D341Med (cell line): ENCODE measurements around the gene ZFR2.

Experiments used
- DNase-seq: peaks from one replicate; pipeline ENCODE4 v3.0.0; 2012; ENCODE audit warnings: low spot score

Gene ZFR2

GRCh38 chr19:3785938-3786824 lies 82.7 kb downstream of the ZFR2 start, which contains the start of gene MATK:
TSS of gene MATK (minus strand) at chr19:3786381. CDS start at chr19:3785135, 1,246 bp downstream.
- DNase-seq: peak; percentile 91

- peak; percentile 60 for DNase-seq
Measured at GRCh38 chr19:3785451-3785937, 83.3 kb downstream of the ZFR2 start.

- DNase-seq: peak; percentile 43
Measured at GRCh38 chr19:3784607-3785450, 84.0 kb downstream of the ZFR2 start.

GRCh38 chr19:3783660-3784584 lies 84.9 kb downstream of the ZFR2 start:
- peak; percentile 63 for DNase-seq

GRCh38 chr19:3782903-3783302 lies 85.9 kb downstream of the ZFR2 start:
- DNase-seq: no peak

- DNase-seq: no peak
Measured at GRCh38 chr19:3782330-3782729, 86.5 kb downstream of the ZFR2 start.

GRCh38 chr19:3781603-3782002 lies 87.2 kb downstream of the ZFR2 start:
- no peak for DNase-seq

GRCh38 chr19:3780786-3781304 lies 88.0 kb downstream of the ZFR2 start:
- no peak for DNase-seq

- DNase-seq: peak; percentile 40
Measured at GRCh38 chr19:3778899-3779723, 89.7 kb downstream of the ZFR2 start.

GRCh38 chr19:3778104-3778867 lies 90.6 kb downstream of the ZFR2 start:
- no peak for DNase-seq

GRCh38 chr19:3776479-3777040 lies 92.3 kb downstream of the ZFR2 start:
- DNase-seq: no peak

- DNase-seq: no peak
Measured at GRCh38 chr19:3775831-3776230, 93.0 kb downstream of the ZFR2 start.

- DNase-seq: no peak
Measured at GRCh38 chr19:3775374-3775711, 93.5 kb downstream of the ZFR2 start.

- no peak for DNase-seq
Measured at GRCh38 chr19:3774621-3775373, 94.0 kb downstream of the ZFR2 start.

GRCh38 chr19:3773814-3774515 lies 94.9 kb downstream of the ZFR2 start:
- DNase-seq: no peak

- DNase-seq: peak; percentile 76
Measured at GRCh38 chr19:3771906-3772455, 96.9 kb downstream of the ZFR2 start, which contains the start of gene RAX2. TSS of gene RAX2 (minus strand) at chr19:3772228. CDS start at chr19:3771742, 486 bp downstream.
